Measurements from ENCODE around the gene VPS52. TPM values are rescaled to one million over a fixed set of nuclear protein-coding genes. Genes with fewer than 3 reads are reported as not detected.

Gene VPS52
- total RNA-seq, 2 experiments from 2014 or later = 50.4 to 73.5 TPM

DNA sequence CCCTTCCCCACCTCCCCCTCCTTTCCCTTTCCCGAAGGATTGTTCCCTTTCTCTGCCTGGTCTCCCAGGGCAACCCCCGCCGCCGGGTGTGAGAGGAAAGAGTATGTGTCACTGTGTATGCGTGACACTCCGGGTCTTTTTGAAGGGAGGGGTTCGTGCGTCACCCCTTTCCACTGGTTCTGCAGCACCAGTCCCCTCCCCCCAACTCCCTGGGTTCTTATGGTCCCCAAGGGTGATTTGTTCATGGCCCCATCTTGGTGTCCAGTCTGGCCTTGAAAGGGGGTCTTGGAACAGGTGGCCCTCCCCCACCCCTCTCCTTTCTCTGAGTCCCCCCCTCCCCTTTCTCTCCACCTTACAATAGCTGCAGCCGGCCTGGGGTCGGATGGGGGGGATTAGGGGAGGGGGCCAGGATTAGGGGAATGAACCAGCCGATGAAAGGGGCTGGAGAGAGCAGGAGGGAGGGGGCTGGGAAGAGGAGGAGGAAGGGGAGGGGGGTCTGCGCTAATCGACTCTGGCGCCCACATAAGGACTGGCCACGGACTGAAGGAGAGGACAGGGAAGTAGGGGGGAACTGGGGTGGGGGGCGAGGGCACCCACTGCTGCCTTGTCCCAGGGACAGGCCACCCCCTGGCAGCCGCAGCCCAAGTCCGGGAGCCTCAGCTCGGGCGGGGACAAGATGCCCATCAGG is 64.7 kb downstream of the VPS52 start:
- Histone ChIP-seq H3K4me1 (ENCODE audit: insufficient read depth, low read length, poor library complexity, severe bottlenecking) (peaks cover 45% of the 10 kb centered on the region), H3K79me2 (ENCODE audit: insufficient read depth, low read depth, low read length) (peaks cover 8% of the 10 kb centered on the region; the same call in 1 of the 2 replicates), H3K9me3 (ENCODE audit: low read length) (no peaks in the 10 kb centered on the region), H3K4me3 (ENCODE audit: low read depth, low read length, poor library complexity, severe bottlenecking) (peak overlapping the region; percentile 90), H3K4me2 (ENCODE audit: low read length) (peak overlapping the region; percentile 91), H4K20me1 (ENCODE audit: insufficient read depth, low read length) (no peaks in the 10 kb centered on the region), H2AFZ (ENCODE audit: low read length) (no peak overlapping the region), H3K27ac (ENCODE audit: low read depth, low read length, poor library complexity, severe bottlenecking) (no peak overlapping the region), H3K36me3 (ENCODE audit: insufficient read depth, low read length) (peaks cover 29% of the 10 kb centered on the region), H3K9me2 (ENCODE audit: insufficient read depth, low read length) (no peaks in the 10 kb centered on the region)
- intact Hi-C loops (cut with micrococcal nuclease; ENCODE audit: unreplicated experiment) = loop anchor here (10.0 kb wide), 1 partner anchor 208 kb away; the partner anchor contains the start of genes CUTA and PHF1
- CTCF ChIA-PET (ENCODE audit: unreplicated experiment) = no interaction called here
- TF ChIP-seq, protein P1, sequence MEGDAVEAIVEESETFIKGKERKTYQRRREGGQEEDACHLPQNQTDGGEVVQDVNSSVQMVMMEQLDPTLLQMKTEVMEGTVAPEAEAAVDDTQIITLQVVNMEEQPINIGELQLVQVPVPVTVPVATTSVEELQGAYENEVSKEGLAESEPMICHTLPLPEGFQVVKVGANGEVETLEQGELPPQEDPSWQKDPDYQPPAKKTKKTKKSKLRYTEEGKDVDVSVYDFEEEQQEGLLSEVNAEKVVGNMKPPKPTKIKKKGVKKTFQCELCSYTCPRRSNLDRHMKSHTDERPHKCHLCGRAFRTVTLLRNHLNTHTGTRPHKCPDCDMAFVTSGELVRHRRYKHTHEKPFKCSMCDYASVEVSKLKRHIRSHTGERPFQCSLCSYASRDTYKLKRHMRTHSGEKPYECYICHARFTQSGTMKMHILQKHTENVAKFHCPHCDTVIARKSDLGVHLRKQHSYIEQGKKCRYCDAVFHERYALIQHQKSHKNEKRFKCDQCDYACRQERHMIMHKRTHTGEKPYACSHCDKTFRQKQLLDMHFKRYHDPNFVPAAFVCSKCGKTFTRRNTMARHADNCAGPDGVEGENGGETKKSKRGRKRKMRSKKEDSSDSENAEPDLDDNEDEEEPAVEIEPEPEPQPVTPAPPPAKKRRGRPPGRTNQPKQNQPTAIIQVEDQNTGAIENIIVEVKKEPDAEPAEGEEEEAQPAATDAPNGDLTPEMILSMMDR (conservative IDR thresholded peaks at IDR 0.05; ENCODE audit: low read length) = no peak
- no peak for TF ChIP-seq EZH2phosphoT487 (IDR thresholded peaks at IDR 0.05; ENCODE audit: borderline replicate concordance, low read depth, low read length)
- POLR2A ChIA-PET = interaction anchor here (0.5 kb wide), 1 partner anchor 470 kb away, joined by 3 read pairs; no protein-coding TSS in a partner anchor
- BruUV-seq (replicated peaks) = no TSS peak
- DNase-seq (ENCODE audit: low spot score) = no peak

DNA sequence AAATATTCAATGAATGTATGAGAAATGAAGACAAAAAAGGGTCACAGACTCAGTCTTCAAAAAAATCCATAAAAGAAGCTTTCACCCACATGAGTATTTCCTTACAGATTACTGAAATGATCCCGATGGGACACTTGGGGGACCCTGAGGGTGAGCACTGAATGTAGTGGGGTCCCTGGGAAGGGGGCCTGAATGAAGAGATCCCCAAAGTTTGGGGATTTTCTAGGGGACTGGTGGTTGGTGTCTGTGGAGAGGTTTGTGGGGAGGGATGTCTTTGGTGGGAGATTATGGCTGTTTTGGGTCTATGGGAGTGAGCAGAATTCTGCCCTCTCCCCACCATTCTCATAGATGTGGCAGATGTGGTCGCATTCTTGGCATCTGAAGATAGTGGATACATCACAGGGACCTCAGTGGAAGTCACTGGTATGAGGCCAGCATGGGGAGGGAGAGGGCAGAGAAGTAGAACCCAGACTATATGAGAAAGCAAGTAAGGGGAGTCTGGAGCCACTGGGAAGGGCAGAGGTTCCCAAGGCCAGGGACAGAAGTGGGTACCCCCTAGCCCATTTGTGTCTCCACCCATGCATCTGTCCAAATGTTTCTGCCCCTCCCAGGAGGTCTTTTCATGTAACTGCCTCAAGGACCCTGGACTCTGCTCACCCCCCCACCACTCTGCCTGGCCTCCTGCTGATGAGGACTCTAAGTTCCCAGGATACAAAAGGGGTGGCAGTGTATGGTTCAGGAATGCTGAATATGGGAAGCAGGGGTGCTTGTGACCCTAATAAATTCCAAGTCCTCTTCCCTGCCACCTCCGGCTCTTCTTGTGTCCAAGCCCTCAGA is 65.4 kb downstream of the VPS52 start:
- intact Hi-C loops (cut with micrococcal nuclease; ENCODE audit: unreplicated experiment) = loop anchor here (10.0 kb wide), 1 partner anchor 209 kb away; the partner anchor contains the start of genes CUTA and PHF1
- DNase-seq (ENCODE audit: low spot score) = no peak
- TF ChIP-seq, protein P1 (conservative IDR thresholded peaks at IDR 0.05; ENCODE audit: low read length) = no peak
- TF ChIP-seq EZH2phosphoT487 (IDR thresholded peaks at IDR 0.05; ENCODE audit: borderline replicate concordance, low read depth, low read length) = no peak
- CTCF ChIA-PET (ENCODE audit: unreplicated experiment) = no interaction called here
- no peak overlapping the region for H3K4me3 ChIP-seq (ENCODE audit: low read depth, low read length, poor library complexity, severe bottlenecking)
- peaks cover 32% of the 10 kb centered on the region for H3K36me3 ChIP-seq (ENCODE audit: insufficient read depth, low read length)
- H2AFZ ChIP-seq (ENCODE audit: low read length) = no peak overlapping the region
- POLR2A ChIA-PET = no interaction called here
- no peak overlapping the region for H3K27ac ChIP-seq (ENCODE audit: low read depth, low read length, poor library complexity, severe bottlenecking)
- H3K9me2 ChIP-seq (ENCODE audit: insufficient read depth, low read length) = no peaks in the 10 kb centered on the region
- H3K9me3 ChIP-seq (ENCODE audit: low read length) = no peaks in the 10 kb centered on the region
- BruUV-seq (replicated peaks) = no TSS peak
- no peaks in the 10 kb centered on the region for H4K20me1 ChIP-seq (ENCODE audit: insufficient read depth, low read length)
- H3K79me2 ChIP-seq (ENCODE audit: insufficient read depth, low read depth, low read length) = peaks cover 16% of the 10 kb centered on the region; the same call in 1 of the 2 replicates
- peaks cover 53% of the 10 kb centered on the region for H3K4me1 ChIP-seq (ENCODE audit: insufficient read depth, low read length, poor library complexity, severe bottlenecking)
- peak overlapping the region; percentile 92; the same call in 1 of the 2 replicates for H3K4me2 ChIP-seq (ENCODE audit: low read length)
